SK-MEL-5 (cell line): ENCODE measurements around the gene ANKRD30BL. TPM values are rescaled to one million over a fixed set of nuclear protein-coding genes. Genes with fewer than 3 reads are reported as not detected.
"Not testable (repeated sequence)": the region's sequence is repeated elsewhere in the genome, so short reads cannot be mapped to it uniquely, and the experiment has no call there.

ENCODE experiments used
- DNase-seq: peaks from one replicate; pipeline ENCODE4 v3.0.0-alpha.2; 2016; ENCODE audit warnings: low read depth, low spot score
- in situ Hi-C: cut with HindIII; loops from 2 replicates; pipeline ENCODE4 v1.10.0; 2016; ENCODE audit warnings: low sequenced_read_pairs, high pct_unique_total_duplicates, low pct_unique_long_range_greater_than_20kb
- polyA plus RNA-seq, 2 experiments: library from polyadenylated mRNA; depleted of rRNA; stranded (reverse); fragments of >200 nt; gene quantifications; 2 replicates each; pipeline ENCODE4 v1.2.3, GENCODE V29; 2015
- small RNA-seq, 2 experiments: library from RNA; depleted of rRNA; stranded (forward); fragments of <200 nt; gene quantifications; one replicate each; pipeline ENCODE3, GENCODE V24; 2014
- total RNA-seq: library from RNA; depleted of rRNA; stranded (reverse); fragments of >200 nt; shearing (Covaris generic); gene quantifications from 2 replicates; pipeline ENCODE4 v1.2.3, GENCODE V29; 2014; rRNA removed

ANKRD30BL gene, protein sequence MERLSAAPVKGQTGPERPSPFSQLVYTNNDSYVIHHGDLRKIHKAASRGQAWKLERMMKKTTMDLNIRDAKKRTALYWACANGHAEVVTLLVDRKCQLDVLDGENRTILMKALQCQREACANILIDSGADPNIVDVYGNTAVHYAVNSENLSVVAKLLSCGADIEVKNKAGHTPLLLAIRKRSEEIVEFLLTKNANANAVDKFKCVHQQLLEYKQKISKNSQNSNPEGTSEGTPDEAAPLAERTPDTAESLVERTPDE
- total RNA-seq = not detected in 2 replicates
- not detected in 2 replicates for polyA plus RNA-seq (2015; cell fraction: cytosol; rRNA removed)
- polyA plus RNA-seq (2015; cell fraction: nucleus; rRNA removed) = not detected in 2 replicates

GRCh38 chr2:132161161-132162124 is at the start of gene ANKRD30BL:
Gene ANKRD30BL (minus strand): TSS chr2:132161952. CDS start chr2:132161705, 247 bp downstream.
- in situ Hi-C loops, DNase-seq: not testable (repeated sequence)

GRCh38 chr2:132202866-132203265 is 41.1 kb upstream of the ANKRD30BL start:
- DNase-seq, in situ Hi-C loops: not testable (repeated sequence)

GRCh38 chr2:132192854-132193253 is 31.1 kb upstream of the ANKRD30BL start:
- in situ Hi-C loops, DNase-seq: not testable (repeated sequence)

DNA sequence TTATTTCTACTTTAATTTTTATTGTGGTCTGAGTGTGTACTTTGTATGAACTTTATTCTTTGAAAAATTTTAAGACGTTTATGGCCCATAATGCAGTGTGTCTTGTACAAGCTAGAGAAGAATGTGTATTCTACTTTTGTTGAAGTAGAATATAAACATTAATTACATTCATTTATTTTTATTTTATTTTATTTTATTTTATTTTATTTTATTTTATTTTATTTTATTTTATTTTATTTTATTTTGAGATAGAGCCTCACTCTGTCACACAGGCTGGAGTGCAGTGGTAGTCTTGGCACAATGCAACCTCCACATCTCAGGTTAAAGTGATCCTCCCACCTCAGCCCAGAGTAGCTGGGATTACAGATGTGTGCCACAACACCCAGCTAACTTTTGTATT is 5.3 kb upstream of the ANKRD30BL start:
- DNase-seq, in situ Hi-C loops: not testable (repeated sequence)

DNA sequence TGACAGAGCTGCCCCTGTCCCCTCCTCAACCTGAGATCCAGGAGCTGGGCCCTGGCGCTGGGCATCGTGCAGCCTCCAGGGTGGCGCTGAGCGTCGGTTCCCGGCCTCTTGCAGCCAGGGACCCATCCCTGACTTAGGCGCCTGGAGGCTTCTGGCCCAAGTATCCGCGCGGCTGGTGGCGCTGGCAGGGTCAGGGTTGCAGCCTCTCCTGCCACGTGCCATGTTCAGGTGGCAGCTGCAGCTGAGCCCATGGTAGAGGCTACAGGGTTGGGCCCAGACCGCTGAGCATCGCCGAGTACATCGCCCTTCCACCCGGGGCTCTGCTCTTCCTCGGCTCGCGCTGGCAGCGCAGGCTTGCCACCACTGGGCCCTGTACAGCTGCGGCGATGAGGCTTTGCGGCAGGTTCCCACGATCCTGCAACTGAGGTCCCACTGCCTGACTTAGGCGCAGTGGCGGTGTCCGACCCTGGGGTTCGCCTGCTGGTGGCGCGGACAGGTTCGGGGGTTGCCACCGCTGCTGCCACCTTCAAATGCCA is 441 bp upstream of the ANKRD30BL start:
- in situ Hi-C loops = not testable (repeated sequence)

GRCh38 chr2:132146774-132147173 is 15.0 kb downstream of the ANKRD30BL start:
- DNase-seq = peak; percentile 66
- in situ Hi-C loops = not testable (repeated sequence)

More for the DNA sequence above, 441 bp upstream of the ANKRD30BL start:
- DNase-seq = not testable (repeated sequence)

Small RNA genes within 50 kb of the gene (small RNA-seq; reads per million reads assigned to genes)
- gene RNU6-1132P = 0 reads per million in 2 experiments
